Lower leg skin (tissue), 4 donors: ENCODE measurements around the gene RNU1-2. TPM values are rescaled to one million over a fixed set of nuclear protein-coding genes. Genes with fewer than 3 reads are reported as not detected.
"Not testable (repeated sequence)": the region's sequence is repeated elsewhere in the genome, so short reads cannot be mapped to it uniquely, and the experiment has no call there.

ENCODE experiments used
- DNase-seq, 2 donors: peaks; one replicate each; pipeline ENCODE4 v3.0.0-alpha.2; 2019; ENCODE audit warnings: low spot score in 2 of 2
- H3K4me3 ChIP-seq: fragments of 200-600 bp; sonication (generic); 2 replicates; pipeline ENCODE4 v1.5.1; 2017; ENCODE audit warnings: mild to moderate bottlenecking, low read depth; ENCODE audit not compliant: poor library complexity, severe bottlenecking
- CTCF ChIP-seq, 3 donors: fragments of 450-650 bp; IDR thresholded peaks; one replicate each; pipeline ENCODE4 v1.5.1; 2016; ENCODE audit warnings: antibody characterized with exemption in 3 of 3, mild to moderate bottlenecking in 3 of 3, moderate library complexity in 2 of 3
- POLR2A ChIP-seq, 2 donors: fragments of 450-650 bp; IDR thresholded peaks; one replicate each; pipeline ENCODE4 v1.6.1; 2016 to 2017; ENCODE audit warnings: antibody characterized with exemption in 2 of 2, mild to moderate bottlenecking in 1 of 2, moderate library complexity in 1 of 2
- WGBS, 2 donors: methylation state at CpG; one replicate each; pipeline ENCODE4 v1.1.5; 2018; 5-methylcytosine and 5-hydroxymethylcytosine counted together
- intact Hi-C: fragments of 100-400 bp; cut with DNase I; formaldehyde crosslinking; loops from one replicate; pipeline ENCODE4 v1.15.0; 2023; ENCODE audit warnings: low total_unique reads
- total RNA-seq, 4 donors: library from RNA; depleted of rRNA; stranded (reverse); fragments of >200 nt; gene quantifications; one replicate each; pipeline ENCODE4 v1.1.0, GENCODE V29; 2016

Gene RNU1-2
- total RNA-seq, 4 donors from 2014 or later: under 0.01 TPM; not detected in 1

- DNase-seq: no peak
- no peak overlapping the region for H3K4me3 ChIP-seq
- TF ChIP-seq POLR2A (IDR thresholded peaks at IDR 0.05) (no peak), CTCF (IDR thresholded peaks at IDR 0.05) (no peak)
- WGBS, 2 donors: 48 to 49% methylated on average over 36 of the region's 36 CpGs
- intact Hi-C loops: no loop called here
Measured at GRCh38 chr1:16913181-16913832, 17.5 kb downstream of the RNU1-2 start.

GRCh38 chr1:16913833-16914662, 18.3 kb downstream of the RNU1-2 start:
- H3K4me3 ChIP-seq: peak overlapping the region; percentile 75
- TF ChIP-seq CTCF (IDR thresholded peaks at IDR 0.05) (no peak), POLR2A (IDR thresholded peaks at IDR 0.05) (no peak)
- WGBS, 2 donors: 0 to 1% methylated on average over 50 to 73 of the region's 109 CpGs
- intact Hi-C loops: no loop called here
- peak; percentile 92 to 98 for DNase-seq

- DNase-seq, H3K4me3 ChIP-seq, intact Hi-C loops: not testable (repeated sequence)
- 36 to 40% methylated on average over 15 of the region's 15 CpGs for WGBS, 2 donors
Measured at GRCh38 chr1:16914928-16915626, 19.3 kb downstream of the RNU1-2 start.

GRCh38 chr1:16915627-16915973, 19.8 kb downstream of the RNU1-2 start:
- 73 to 78% methylated on average over 4 of the region's 4 CpGs for WGBS, 2 donors
- no peak for TF ChIP-seq CTCF (IDR thresholded peaks at IDR 0.05)
- no peak for TF ChIP-seq POLR2A (IDR thresholded peaks at IDR 0.05)
- H3K4me3 ChIP-seq: no peak overlapping the region
- DNase-seq: no peak
- intact Hi-C loops: no loop called here

GRCh38 chr1:16916036-16916880, 20.5 kb downstream of the RNU1-2 start:
- DNase-seq, intact Hi-C loops, H3K4me3 ChIP-seq: not testable (repeated sequence)
- whole genome bisulfite sequencing, 2 donors: 76 to 83% methylated on average over 10 of the region's 10 CpGs

- 74 to 87% methylated on average over 3 of the region's 3 CpGs for WGBS, 2 donors
- H3K4me3 ChIP-seq: no peak overlapping the region
- intact Hi-C loops: no loop called here
- TF ChIP-seq POLR2A (IDR thresholded peaks at IDR 0.05) (no peak), CTCF (IDR thresholded peaks at IDR 0.05) (no peak)
- DNase-seq: no peak
Measured at GRCh38 chr1:16918371-16918770, 22.6 kb downstream of the RNU1-2 start.

GRCh38 chr1:16918936-16919665, 23.3 kb downstream of the RNU1-2 start:
- 90 to 91% methylated on average over 15 of the region's 15 CpGs for WGBS, 2 donors
- H3K4me3 ChIP-seq, DNase-seq, intact Hi-C loops: not testable (repeated sequence)
